ENCODE results near the gene RYR3.

DNA sequence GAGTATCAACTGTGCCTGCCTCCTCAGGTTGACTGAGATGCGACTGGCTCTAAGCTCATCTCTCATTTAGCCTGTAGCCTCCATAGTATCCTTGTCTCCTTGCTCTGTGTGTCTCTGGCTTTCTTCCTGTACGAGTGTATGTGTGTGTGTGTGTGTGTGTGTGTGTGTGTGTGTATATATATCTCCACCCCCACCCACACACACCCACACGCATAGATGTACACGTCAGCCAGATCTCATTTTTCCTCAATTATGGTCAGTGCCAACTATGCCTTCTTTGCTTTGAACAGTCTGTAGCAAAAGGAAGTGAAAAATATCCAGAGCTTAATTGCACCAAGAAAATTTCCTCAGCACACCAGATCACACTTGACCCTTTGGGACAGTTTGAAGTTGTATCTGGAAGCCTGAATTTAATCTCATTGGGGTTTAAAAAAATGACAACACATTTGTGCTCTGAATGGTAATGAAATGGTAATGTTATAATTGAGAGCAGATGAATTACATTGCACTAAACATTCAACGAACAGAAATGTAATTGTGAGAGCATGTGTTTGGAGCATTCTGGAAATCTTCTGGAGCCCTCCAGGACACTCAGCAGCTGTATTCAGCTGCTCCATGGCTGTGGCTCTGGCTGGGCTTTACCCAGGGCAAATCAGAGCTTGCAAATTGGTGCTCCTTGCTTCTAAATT, 63.6 kb downstream of the RYR3 start:
- TF ChIP-seq, protein P1, sequence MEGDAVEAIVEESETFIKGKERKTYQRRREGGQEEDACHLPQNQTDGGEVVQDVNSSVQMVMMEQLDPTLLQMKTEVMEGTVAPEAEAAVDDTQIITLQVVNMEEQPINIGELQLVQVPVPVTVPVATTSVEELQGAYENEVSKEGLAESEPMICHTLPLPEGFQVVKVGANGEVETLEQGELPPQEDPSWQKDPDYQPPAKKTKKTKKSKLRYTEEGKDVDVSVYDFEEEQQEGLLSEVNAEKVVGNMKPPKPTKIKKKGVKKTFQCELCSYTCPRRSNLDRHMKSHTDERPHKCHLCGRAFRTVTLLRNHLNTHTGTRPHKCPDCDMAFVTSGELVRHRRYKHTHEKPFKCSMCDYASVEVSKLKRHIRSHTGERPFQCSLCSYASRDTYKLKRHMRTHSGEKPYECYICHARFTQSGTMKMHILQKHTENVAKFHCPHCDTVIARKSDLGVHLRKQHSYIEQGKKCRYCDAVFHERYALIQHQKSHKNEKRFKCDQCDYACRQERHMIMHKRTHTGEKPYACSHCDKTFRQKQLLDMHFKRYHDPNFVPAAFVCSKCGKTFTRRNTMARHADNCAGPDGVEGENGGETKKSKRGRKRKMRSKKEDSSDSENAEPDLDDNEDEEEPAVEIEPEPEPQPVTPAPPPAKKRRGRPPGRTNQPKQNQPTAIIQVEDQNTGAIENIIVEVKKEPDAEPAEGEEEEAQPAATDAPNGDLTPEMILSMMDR (IDR thresholded peaks at IDR 0.05) = no peak
- TF ChIP-seq EZH2 (IDR thresholded peaks at IDR 0.05; ENCODE audit: borderline replicate concordance, insufficient read depth, low read depth, low read length, poor library complexity, severe bottlenecking) = no peak
